Cardiac ventricle fibroblast (primary cell): ENCODE results near the gene CEACAM21. TPM values are rescaled to one million over a fixed set of nuclear protein-coding genes. Genes with fewer than 3 reads are reported as not detected.

Source experiments
- total RNA-seq: library from RNA; depleted of rRNA; stranded (reverse); fragments of >200 nt; gene quantifications from 2 replicates; pipeline ENCODE4 v1.2.3, GENCODE V29; 2015

The CEACAM21 gene
- not detected in 2 replicates for total RNA-seq

GRCh38 chr19:41575998-41576397, at the start of gene CEACAM21:
TSS of gene CEACAM21 (plus strand) at chr19:41576166. CDS start at chr19:41576275, 109 bp downstream.

GRCh38 chr19:41626877-41627276, 50.9 kb downstream of the CEACAM21 start, which contains the start of gene CEACAM4:
TSS of gene CEACAM4 (minus strand) at chr19:41627074. CDS start at chr19:41626963, 111 bp downstream.

Other genes starting within 250 kb of the CEACAM21 start
- 65.2 and 74.3 TPM in 2 replicates for gene TGFB1, start 222.2 kb upstream of the CEACAM21 start, total RNA-seq
- gene B9D2, start 212.0 kb upstream of the CEACAM21 start, total RNA-seq = 1.7 and 6.1 TPM in 2 replicates
- 5.5 and 8.5 TPM in 2 replicates for gene TMEM91, start 199.6 kb upstream of the CEACAM21 start, total RNA-seq
- gene EXOSC5, start 178.8 kb upstream of the CEACAM21 start, total RNA-seq = 15.2 and 25.5 TPM in 2 replicates
- gene BCKDHA, start 178.3 kb upstream of the CEACAM21 start, total RNA-seq = 30.8 and 37.3 TPM in 2 replicates
- 0.78 and 1.2 TPM in 2 replicates for gene B3GNT8, start 148.8 kb upstream of the CEACAM21 start, total RNA-seq
- gene DMAC2, start 136.3 kb upstream of the CEACAM21 start, total RNA-seq = 28.8 and 31.2 TPM in 2 replicates
- not detected in 2 replicates for gene ERICH4, start 133.0 kb upstream of the CEACAM21 start, total RNA-seq
- gene CEACAM4, start 50.9 kb downstream of the CEACAM21 start, total RNA-seq = not detected in 2 replicates
- gene CEACAM7, start 112.1 kb downstream of the CEACAM21 start, total RNA-seq = not detected in 2 replicates
- gene CEACAM5, start 132.5 kb downstream of the CEACAM21 start, total RNA-seq = not detected in 2 replicates
- not detected in 2 replicates for gene CEACAM6, start 179.4 kb downstream of the CEACAM21 start, total RNA-seq
- gene CEACAM3, start 220.4 kb downstream of the CEACAM21 start, total RNA-seq = not detected in 2 replicates